ENCODE measurements around the gene MORN1.

DNA sequence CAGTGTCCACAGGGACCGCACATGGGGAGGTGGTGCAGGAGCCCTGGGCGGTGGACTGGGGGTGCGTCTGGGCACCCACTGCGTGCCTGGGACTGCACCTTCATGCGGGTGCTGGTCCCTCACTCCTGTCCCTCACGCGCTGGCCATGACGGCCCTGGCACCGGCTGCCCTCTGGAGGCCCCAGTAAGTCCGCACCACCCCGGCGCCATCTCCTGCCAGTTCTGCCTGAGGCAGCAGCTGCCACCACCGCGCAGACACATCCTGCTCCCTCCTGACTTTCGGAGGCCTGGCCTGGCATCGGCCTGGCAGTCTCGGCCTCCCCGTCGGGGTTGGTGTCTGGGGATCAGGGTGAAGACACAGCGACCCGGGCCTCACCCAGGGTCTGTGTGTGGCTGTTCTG is 64.8 kb downstream of the MORN1 start:
- TF ChIP-seq, protein P1, sequence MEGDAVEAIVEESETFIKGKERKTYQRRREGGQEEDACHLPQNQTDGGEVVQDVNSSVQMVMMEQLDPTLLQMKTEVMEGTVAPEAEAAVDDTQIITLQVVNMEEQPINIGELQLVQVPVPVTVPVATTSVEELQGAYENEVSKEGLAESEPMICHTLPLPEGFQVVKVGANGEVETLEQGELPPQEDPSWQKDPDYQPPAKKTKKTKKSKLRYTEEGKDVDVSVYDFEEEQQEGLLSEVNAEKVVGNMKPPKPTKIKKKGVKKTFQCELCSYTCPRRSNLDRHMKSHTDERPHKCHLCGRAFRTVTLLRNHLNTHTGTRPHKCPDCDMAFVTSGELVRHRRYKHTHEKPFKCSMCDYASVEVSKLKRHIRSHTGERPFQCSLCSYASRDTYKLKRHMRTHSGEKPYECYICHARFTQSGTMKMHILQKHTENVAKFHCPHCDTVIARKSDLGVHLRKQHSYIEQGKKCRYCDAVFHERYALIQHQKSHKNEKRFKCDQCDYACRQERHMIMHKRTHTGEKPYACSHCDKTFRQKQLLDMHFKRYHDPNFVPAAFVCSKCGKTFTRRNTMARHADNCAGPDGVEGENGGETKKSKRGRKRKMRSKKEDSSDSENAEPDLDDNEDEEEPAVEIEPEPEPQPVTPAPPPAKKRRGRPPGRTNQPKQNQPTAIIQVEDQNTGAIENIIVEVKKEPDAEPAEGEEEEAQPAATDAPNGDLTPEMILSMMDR (IDR thresholded peaks at IDR 0.05; ENCODE audit: control extremely low read depth in 1 of 3, insufficient read depth in 1 of 3, low read depth in 1 of 3, low read length in 3 of 3): no peak
- no peak for TF ChIP-seq PHF8 (conservative IDR thresholded peaks at IDR 0.05; ENCODE audit: low read depth, low read length)

All from H1 (cell line).